Astrocyte (in vitro differentiated cells and primary cell): Measurements from ENCODE around the gene SH3RF2. TPM values are rescaled to one million over a fixed set of nuclear protein-coding genes. Genes with fewer than 3 reads are reported as not detected.
A peak's percentile ranks its signal among the peaks of the same experiment; 100 is the strongest.

Experiments
- DNase-seq: peaks from one replicate; pipeline ENCODE4 v3.0.0-alpha.2; 2010; ENCODE audit warnings: low read depth
- FAIRE-seq: peaks from 2 replicates; lab custom pipeline; 2011; peaks lifted over from hg19 to GRCh38; lab: Jason Lieb, UNC
- H2AFZ ChIP-seq: 2 replicates; pipeline ENCODE4 v1.6.0; 2012; ENCODE audit warnings: low read depth, low read length, inconsistent platforms
- H3K27ac ChIP-seq: 2 replicates; pipeline ENCODE4 v1.5.1; 2011; ENCODE audit warnings: low read depth, low read length, inconsistent platforms
- H3K27me3 ChIP-seq: 2 replicates; pipeline ENCODE4 v1.6.0; 2011; ENCODE audit warnings: low read length, inconsistent platforms; ENCODE audit not compliant: insufficient read depth
- H3K36me3 ChIP-seq: 2 replicates; pipeline ENCODE4 v1.5.1; 2011; ENCODE audit warnings: low read length, inconsistent platforms; ENCODE audit not compliant: insufficient read depth
- H3K4me1 ChIP-seq: 2 replicates; pipeline ENCODE4 v1.5.1; 2011; ENCODE audit warnings: low read length, inconsistent platforms; ENCODE audit not compliant: insufficient read depth
- H3K4me2 ChIP-seq: 2 replicates; pipeline ENCODE4 v1.6.0; 2012; ENCODE audit warnings: low read length, inconsistent platforms
- H3K4me3 ChIP-seq: 2 replicates; pipeline ENCODE4 v1.5.1; 2011; ENCODE audit warnings: low read depth, mild to moderate bottlenecking, low read length, inconsistent platforms; ENCODE audit not compliant: insufficient read depth
- H3K79me2 ChIP-seq: 2 replicates; pipeline ENCODE4 v1.6.0; 2012; ENCODE audit warnings: mild to moderate bottlenecking, low read length, inconsistent platforms; ENCODE audit not compliant: insufficient read depth
- H3K9ac ChIP-seq: 2 replicates; pipeline ENCODE4 v1.6.0; 2012; ENCODE audit warnings: mild to moderate bottlenecking, low read length, inconsistent platforms
- H3K9me3 ChIP-seq: 2 replicates; pipeline ENCODE4 v1.5.1; 2012; ENCODE audit warnings: low read depth, mild to moderate bottlenecking, low read length, inconsistent platforms; ENCODE audit not compliant: insufficient read depth
- H4K20me1 ChIP-seq: 2 replicates; pipeline ENCODE4 v1.6.0; 2012; ENCODE audit warnings: low read length, inconsistent platforms; ENCODE audit not compliant: insufficient read depth
- H3K27ac Mint-ChIP-seq: one replicate; pipeline ENCODE4 v1.8.0; 2021; ENCODE audit warnings: mild to moderate bottlenecking, mixed read lengths; ENCODE audit not compliant: unreplicated experiment
- H3K27me3 Mint-ChIP-seq: one replicate; pipeline ENCODE4 v1.8.0; 2021; ENCODE audit warnings: low read depth, mixed read lengths; ENCODE audit not compliant: unreplicated experiment
- H3K36me3 Mint-ChIP-seq: one replicate; pipeline ENCODE4 v1.8.0; 2021; ENCODE audit warnings: low read depth, mixed read lengths; ENCODE audit not compliant: unreplicated experiment
- H3K4me1 Mint-ChIP-seq: one replicate; pipeline ENCODE4 v1.8.0; 2021; ENCODE audit warnings: low read depth, mixed read lengths; ENCODE audit not compliant: unreplicated experiment
- H3K4me3 Mint-ChIP-seq: one replicate; pipeline ENCODE4 v1.8.0; 2021; ENCODE audit warnings: mild to moderate bottlenecking, moderate library complexity, mixed read lengths; ENCODE audit not compliant: unreplicated experiment
- H3K9me3 Mint-ChIP-seq: one replicate; pipeline ENCODE4 v1.8.0; 2021; ENCODE audit warnings: mild to moderate bottlenecking, mixed read lengths; ENCODE audit not compliant: unreplicated experiment
- EZH2 ChIP-seq: IDR thresholded peaks from 2 replicates; pipeline ENCODE4 v1.6.1; 2012; ENCODE audit warnings: mild to moderate bottlenecking, low read length, inconsistent platforms; ENCODE audit not compliant: insufficient read depth
- total RNA-seq: library from RNA; stranded (reverse); gene quantifications from 2 replicates; pipeline ENCODE4 v1.2.1, GENCODE V29; 2021
- TF ChIP-seq, protein P1 (sequence below): IDR thresholded peaks from 2 replicates; pipeline ENCODE4 v1.5.1; 2011; ENCODE audit warnings: low read depth, mild to moderate bottlenecking, inconsistent platforms, low read length, moderate library complexity; ENCODE audit not compliant: insufficient read depth

SH3RF2 gene
- total RNA-seq, 1 donor from 2014 or later, result 12.3 TPM

DNA sequence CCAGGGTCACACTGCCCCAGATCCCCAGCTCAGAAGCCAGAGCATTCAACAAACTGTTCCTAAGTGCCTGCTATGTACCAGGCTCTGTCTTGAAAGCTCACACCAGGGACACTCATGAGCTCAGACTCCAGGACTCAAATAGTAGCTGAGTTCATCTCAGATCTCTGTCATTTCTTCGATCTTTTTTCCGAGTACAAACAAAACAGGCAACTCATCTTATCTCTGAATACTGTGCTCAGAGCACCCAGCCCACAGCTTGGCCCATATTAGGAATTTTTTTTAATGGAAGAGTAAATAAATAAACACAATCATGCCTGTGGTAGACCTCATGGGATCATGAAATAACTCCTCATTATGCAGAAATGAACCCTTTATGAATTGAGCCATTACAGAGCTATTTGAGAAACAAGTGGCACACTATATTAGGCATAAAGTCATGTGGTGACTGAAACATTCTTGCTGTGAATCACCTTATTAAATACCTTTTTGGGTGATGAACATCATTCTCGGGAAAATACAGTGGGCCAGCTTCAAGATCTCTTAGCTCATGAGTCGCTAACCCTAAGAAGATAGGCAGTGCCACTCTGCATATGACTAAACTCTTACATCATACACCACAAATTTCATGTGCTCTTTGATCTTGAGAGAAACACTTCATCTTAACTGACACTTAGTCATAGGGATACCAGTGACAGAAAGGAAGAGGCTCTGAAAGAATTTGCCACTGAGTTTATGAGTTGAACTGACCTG lies 9.9 kb downstream of the SH3RF2 start:
- Histone ChIP-seq H3K27ac (peak overlapping the region; percentile 71), H3K4me1 (peaks cover 27% of the 10 kb centered on the region), H3K4me2 (peak overlapping the region; percentile 63), H2AFZ (no peak overlapping the region), H3K9me3 (no peaks in the 10 kb centered on the region), H4K20me1 (no peaks in the 10 kb centered on the region), H3K27me3 (no peaks in the 10 kb centered on the region), H3K79me2 (peaks cover 54% of the 10 kb centered on the region), H3K4me3 (no peak overlapping the region), H3K36me3 (no peaks in the 10 kb centered on the region), H3K9ac (peak overlapping the region; percentile 41)
- peak overlapping the region; percentile 76 for H3K27ac Mint-ChIP-seq
- H3K9me3 Mint-ChIP-seq, result peaks cover 2% of the 10 kb centered on the region
- FAIRE-seq (peak; percentile 89), DNase-seq (peak; percentile 97)
- H3K27me3 Mint-ChIP-seq, result no peaks in the 10 kb centered on the region
- H3K4me1 Mint-ChIP-seq, result peaks cover 39% of the 10 kb centered on the region
- H3K36me3 Mint-ChIP-seq, result peaks cover 2% of the 10 kb centered on the region
- TF ChIP-seq EZH2, result no peak
- TF ChIP-seq, protein P1, sequence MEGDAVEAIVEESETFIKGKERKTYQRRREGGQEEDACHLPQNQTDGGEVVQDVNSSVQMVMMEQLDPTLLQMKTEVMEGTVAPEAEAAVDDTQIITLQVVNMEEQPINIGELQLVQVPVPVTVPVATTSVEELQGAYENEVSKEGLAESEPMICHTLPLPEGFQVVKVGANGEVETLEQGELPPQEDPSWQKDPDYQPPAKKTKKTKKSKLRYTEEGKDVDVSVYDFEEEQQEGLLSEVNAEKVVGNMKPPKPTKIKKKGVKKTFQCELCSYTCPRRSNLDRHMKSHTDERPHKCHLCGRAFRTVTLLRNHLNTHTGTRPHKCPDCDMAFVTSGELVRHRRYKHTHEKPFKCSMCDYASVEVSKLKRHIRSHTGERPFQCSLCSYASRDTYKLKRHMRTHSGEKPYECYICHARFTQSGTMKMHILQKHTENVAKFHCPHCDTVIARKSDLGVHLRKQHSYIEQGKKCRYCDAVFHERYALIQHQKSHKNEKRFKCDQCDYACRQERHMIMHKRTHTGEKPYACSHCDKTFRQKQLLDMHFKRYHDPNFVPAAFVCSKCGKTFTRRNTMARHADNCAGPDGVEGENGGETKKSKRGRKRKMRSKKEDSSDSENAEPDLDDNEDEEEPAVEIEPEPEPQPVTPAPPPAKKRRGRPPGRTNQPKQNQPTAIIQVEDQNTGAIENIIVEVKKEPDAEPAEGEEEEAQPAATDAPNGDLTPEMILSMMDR, result no peak
- no peak overlapping the region for H3K4me3 Mint-ChIP-seq

DNA sequence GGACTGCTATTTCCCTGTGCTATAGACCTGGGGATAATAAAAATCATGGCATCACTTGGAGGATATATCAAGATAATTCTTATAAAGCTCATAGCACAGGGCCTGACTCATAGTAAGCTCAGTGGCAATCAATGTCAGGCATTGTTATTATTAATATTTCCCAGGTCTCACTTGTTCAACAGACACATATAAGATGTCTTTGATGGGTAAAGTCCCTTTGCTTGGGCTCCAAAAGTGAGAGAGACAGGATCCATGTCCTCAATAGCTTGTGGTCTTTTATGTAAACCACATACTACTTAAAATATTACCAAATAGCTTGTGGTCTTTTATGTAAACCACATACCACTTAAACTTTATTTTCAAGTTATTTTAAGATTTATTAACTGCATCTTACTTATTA lies 11.2 kb downstream of the SH3RF2 start:
- no peak overlapping the region for H3K9ac ChIP-seq
- peaks cover 33% of the 10 kb centered on the region for H3K4me1 Mint-ChIP-seq
- H3K4me1 ChIP-seq, result peaks cover 15% of the 10 kb centered on the region
- TF ChIP-seq, protein P1, result no peak
- TF ChIP-seq EZH2, result no peak
- no peak overlapping the region for H2AFZ ChIP-seq
- H3K27me3 ChIP-seq, result no peaks in the 10 kb centered on the region
- H3K9me3 ChIP-seq, result no peaks in the 10 kb centered on the region
- H3K36me3 ChIP-seq, result no peaks in the 10 kb centered on the region
- H3K4me2 ChIP-seq, result peak overlapping the region; percentile 12
- no peak for FAIRE-seq
- H3K27ac Mint-ChIP-seq, result no peak overlapping the region
- no peak overlapping the region for H3K4me3 ChIP-seq
- no peaks in the 10 kb centered on the region for H3K27me3 Mint-ChIP-seq
- peaks cover 54% of the 10 kb centered on the region for H3K79me2 ChIP-seq
- H3K9me3 Mint-ChIP-seq, result peaks cover 2% of the 10 kb centered on the region
- no peak overlapping the region for H3K4me3 Mint-ChIP-seq
- no peaks in the 10 kb centered on the region for H4K20me1 ChIP-seq
- DNase-seq, result no peak
- peak overlapping the region; percentile 28 for H3K27ac ChIP-seq
- H3K36me3 Mint-ChIP-seq, result peaks cover 2% of the 10 kb centered on the region

DNA sequence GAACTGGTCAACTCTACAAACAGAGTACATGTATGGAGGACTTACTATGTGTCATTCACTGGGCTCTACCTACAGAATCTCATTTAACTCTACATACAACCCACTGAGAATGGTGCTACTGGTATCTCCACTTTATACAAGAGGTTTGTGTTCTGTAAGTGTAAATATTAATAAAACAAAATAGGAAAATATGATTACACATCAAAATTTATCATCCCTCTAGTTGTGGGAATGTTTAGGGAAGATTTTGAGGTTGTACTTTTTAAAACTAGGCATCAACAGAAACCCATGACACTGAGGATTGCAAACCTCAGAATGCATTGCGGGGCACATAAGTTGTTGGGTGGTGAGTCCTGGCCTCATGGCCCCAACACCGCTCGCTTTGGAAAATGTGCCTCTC lies 11.7 kb downstream of the SH3RF2 start:
- Histone ChIP-seq H3K4me3 (no peak overlapping the region), H4K20me1 (no peaks in the 10 kb centered on the region), H3K79me2 (peaks cover 55% of the 10 kb centered on the region), H2AFZ (no peak overlapping the region), H3K4me2 (no peak overlapping the region), H3K9me3 (no peaks in the 10 kb centered on the region), H3K4me1 (peaks cover 15% of the 10 kb centered on the region), H3K36me3 (no peaks in the 10 kb centered on the region), H3K27ac (no peak overlapping the region), H3K27me3 (no peaks in the 10 kb centered on the region), H3K9ac (no peak overlapping the region)
- Mint-ChIP-seq H3K36me3 (peaks cover 2% of the 10 kb centered on the region), H3K4me3 (no peak overlapping the region), H3K27me3 (no peaks in the 10 kb centered on the region), H3K4me1 (peaks cover 33% of the 10 kb centered on the region), H3K9me3 (peaks cover 2% of the 10 kb centered on the region), H3K27ac (no peak overlapping the region)
- FAIRE-seq (no peak), DNase-seq (no peak)
- TF ChIP-seq EZH2, result no peak
- TF ChIP-seq, protein P1, result no peak
